ENCODE measurements around the gene MYOC. TPM values are rescaled to one million over a fixed set of nuclear protein-coding genes. Genes with fewer than 3 reads are reported as not detected.

MYOC gene
- total RNA-seq, 2 experiments from 2014 or later: not detected

DNA sequence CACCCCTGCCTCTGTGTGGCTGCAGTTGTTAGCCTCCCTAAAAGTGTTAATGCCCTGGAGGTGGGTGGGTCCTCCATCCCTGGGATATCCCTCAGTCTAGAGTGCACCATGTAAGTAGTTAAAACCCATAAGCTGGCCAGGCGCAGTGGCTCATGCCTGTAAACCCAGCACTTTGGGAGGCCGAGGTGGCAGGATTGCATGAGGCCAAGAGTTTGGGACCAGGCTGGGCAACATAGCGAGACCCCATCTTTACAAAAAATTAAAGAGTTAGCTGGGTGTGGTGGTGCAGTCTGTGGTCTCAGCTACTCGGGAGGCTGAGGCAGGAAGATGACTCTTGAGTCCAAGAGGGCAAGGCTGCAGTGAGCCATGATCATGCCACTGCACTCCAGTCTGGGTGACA lies 10.3 kb downstream of the MYOC start:
- Mint-ChIP-seq H3K9me3 (no peaks in the 10 kb centered on the region), H3K27ac (no peak overlapping the region), H3K27me3 (no peaks in the 10 kb centered on the region), H3K4me1 (peaks cover 10% of the 10 kb centered on the region), H3K4me3 (no peak overlapping the region), H3K36me3 (ENCODE audit: low read depth) (no peaks in the 10 kb centered on the region)
- DNase-seq: no peak
- CTCF ChIA-PET: interaction anchor here (0.7 kb wide), 1 partner anchor 773 kb away, joined by 3 read pairs; no protein-coding TSS in a partner anchor
- POLR2A ChIA-PET: interaction anchor here (0.6 kb wide), 1 partner anchor 100 kb away, joined by 4 read pairs; the partner anchor contains the start of gene VAMP4

DNA sequence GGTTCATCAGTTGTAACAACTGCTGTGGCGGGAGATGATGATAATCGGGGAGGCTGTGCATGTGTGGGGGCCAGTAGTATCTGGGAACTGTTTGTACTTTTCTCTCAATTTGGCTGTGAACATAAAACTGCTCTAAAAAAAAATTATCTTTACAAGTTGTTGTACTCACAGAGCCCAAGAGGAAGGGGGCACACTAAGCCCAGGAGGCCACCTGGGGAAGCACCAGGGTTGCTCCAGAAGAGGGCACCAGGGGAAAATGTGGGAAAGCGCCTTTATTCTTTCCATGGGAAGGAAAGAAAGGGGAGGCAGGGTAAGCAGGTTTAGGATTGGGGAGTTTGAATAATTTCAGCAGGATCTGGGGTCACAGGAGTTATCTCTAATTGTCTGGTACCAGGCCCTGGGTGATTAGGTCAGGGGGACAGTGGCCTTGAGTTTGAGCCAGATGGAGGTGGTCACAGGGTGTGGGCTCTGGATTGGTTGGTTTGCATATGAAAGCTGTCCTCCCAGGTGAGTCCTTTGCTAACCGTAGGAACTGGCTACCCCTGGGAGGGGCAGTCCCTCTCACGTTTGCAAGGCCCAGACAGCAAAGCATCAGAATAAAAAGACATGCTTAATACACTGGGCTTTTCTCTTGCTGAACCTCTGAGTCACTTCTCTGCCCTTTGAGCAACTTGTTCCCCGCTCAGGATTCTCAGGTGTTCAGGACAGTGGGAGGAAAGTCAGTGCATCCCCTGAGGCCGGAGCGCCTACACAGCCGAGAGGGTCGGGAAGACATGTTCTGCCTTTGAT lies 11.2 kb downstream of the MYOC start:
- DNase-seq: no peak
- H3K27me3 Mint-ChIP-seq: no peaks in the 10 kb centered on the region
- H3K4me3 Mint-ChIP-seq: no peak overlapping the region
- no peak overlapping the region for H3K27ac Mint-ChIP-seq
- H3K36me3 Mint-ChIP-seq (ENCODE audit: low read depth): no peaks in the 10 kb centered on the region
- no peaks in the 10 kb centered on the region for H3K9me3 Mint-ChIP-seq
- H3K4me1 Mint-ChIP-seq: peaks cover 10% of the 10 kb centered on the region
- ChIA-PET CTCF (no interaction called here), POLR2A (interaction anchor here (0.6 kb wide), 1 partner anchor 101 kb away, joined by 4 read pairs; the partner anchor contains the start of gene VAMP4)

DNA sequence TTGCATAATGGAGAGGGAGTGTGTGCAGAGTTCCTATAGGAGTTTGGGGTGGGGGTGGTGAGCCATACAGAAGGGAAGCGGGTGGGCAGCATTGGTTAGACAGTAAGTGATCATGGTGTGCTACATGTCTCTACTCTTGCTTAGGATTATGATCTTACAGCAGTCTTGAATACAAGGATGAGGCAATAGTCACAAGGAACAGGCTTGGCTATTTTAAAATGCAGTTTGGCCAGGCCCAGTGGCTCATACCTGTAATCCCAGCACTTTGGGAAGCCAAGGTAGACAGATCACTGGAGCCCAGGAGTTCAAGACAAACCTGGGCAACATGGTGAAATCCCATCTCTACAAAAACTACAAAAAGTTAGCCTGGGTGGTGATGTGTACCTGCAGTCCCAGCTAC lies 12.3 kb downstream of the MYOC start:
- H3K36me3 Mint-ChIP-seq (ENCODE audit: low read depth): no peaks in the 10 kb centered on the region
- H3K4me1 Mint-ChIP-seq: peaks cover 7% of the 10 kb centered on the region
- ChIA-PET POLR2A (no interaction called here), CTCF (no interaction called here)
- no peaks in the 10 kb centered on the region for H3K27me3 Mint-ChIP-seq
- no peak for DNase-seq
- no peak overlapping the region for H3K27ac Mint-ChIP-seq
- no peaks in the 10 kb centered on the region for H3K9me3 Mint-ChIP-seq
- no peak overlapping the region for H3K4me3 Mint-ChIP-seq

DNA sequence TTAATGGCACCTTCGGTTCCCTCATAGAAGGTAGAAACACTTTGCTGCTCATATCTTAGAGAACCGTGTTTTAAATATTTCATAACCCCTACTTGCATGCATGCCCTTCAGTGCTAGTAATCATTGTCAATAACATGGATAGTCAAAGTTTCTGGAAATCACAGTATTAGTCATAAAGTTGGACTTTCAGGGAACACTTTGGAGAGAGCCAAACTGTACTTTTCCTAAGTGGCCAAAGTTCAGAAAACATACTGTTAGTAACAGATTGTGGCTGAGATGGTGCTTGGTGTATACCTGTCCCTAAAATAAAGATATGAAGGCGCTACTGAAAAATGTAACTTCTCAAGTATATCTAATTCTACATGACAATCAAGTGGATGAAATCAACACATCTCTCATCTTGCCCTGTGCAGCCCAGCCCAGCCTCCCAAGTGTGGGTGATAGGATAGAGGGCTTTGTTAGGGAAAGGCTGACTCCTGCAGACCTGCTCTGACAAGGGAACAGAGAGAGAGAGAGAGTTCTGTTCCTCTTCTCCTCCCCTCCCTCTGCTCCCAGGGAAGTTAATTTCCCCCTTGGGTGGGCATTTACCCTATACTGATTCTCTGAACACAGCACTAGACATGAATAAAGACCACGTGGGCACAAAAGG lies 14.4 kb downstream of the MYOC start:
- DNase-seq: no peak
- no peak overlapping the region for H3K27ac Mint-ChIP-seq
- no peak overlapping the region for H3K4me3 Mint-ChIP-seq
- no peaks in the 10 kb centered on the region for H3K27me3 Mint-ChIP-seq
- ChIA-PET CTCF (interaction anchor here (0.7 kb wide), 1 partner anchor 73 kb away, joined by 4 read pairs; no protein-coding TSS in a partner anchor), POLR2A (no interaction called here)
- no peaks in the 10 kb centered on the region for H3K9me3 Mint-ChIP-seq
- H3K4me1 Mint-ChIP-seq: no peaks in the 10 kb centered on the region
- no peaks in the 10 kb centered on the region for H3K36me3 Mint-ChIP-seq (ENCODE audit: low read depth)

DNA sequence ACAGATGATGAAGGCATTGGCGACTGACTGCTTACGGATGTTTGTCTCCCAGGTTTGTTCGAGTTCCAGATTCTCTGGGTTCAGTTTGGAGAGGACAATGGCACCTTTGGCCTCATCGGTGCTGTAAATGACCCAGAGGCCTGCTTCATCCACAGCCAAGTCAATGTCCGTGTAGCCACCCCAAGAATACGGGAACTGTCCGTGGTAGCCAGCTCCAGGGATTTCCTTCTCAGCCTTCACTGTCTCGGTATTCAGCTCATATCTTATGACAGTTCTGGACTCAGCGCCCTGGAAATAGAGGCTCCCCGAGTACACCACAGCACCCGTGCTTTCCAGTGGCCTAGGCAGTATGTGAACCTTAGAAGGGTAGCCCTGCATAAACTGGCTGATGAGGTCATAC lies 16.3 kb downstream of the MYOC start:
- ChIA-PET CTCF (interaction anchor here (1.8 kb wide), 1 partner anchor 8 kb away, joined by 6 read pairs; no protein-coding TSS in a partner anchor), POLR2A (no interaction called here)
- Mint-ChIP-seq H3K27me3 (no peaks in the 10 kb centered on the region), H3K4me1 (no peaks in the 10 kb centered on the region), H3K27ac (no peak overlapping the region), H3K9me3 (no peaks in the 10 kb centered on the region), H3K4me3 (no peak overlapping the region), H3K36me3 (ENCODE audit: low read depth) (no peaks in the 10 kb centered on the region)
- DNase-seq: no peak

DNA sequence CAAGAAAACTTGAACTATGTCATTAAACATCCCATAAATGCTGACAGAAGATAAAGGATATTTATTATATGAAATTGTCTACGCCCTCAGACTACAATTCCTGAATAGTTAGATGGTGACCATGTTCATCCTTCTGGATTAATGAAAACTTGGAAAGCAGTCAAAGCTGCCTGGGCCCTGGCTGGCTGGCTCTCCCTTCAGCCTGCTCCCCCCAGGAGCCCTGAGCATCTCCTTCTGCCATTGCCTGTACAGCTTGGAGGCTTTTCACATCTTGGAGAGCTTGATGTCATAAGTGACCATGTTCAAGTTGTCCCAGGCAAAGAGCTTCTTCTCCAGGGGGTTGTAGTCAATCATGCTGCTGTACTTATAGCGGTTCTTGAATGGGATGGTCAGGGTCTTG lies 16.8 kb downstream of the MYOC start:
- H3K4me3 Mint-ChIP-seq: no peak overlapping the region
- ChIA-PET POLR2A (no interaction called here), CTCF (interaction anchor here (1.8 kb wide), 1 partner anchor 9 kb away, joined by 6 read pairs; no protein-coding TSS in a partner anchor)
- peaks cover under 1% of the 10 kb centered on the region for H3K27me3 Mint-ChIP-seq
- no peaks in the 10 kb centered on the region for H3K9me3 Mint-ChIP-seq
- H3K27ac Mint-ChIP-seq: no peak overlapping the region
- H3K36me3 Mint-ChIP-seq (ENCODE audit: low read depth): no peaks in the 10 kb centered on the region
- no peak for DNase-seq
- H3K4me1 Mint-ChIP-seq: no peaks in the 10 kb centered on the region

DNA sequence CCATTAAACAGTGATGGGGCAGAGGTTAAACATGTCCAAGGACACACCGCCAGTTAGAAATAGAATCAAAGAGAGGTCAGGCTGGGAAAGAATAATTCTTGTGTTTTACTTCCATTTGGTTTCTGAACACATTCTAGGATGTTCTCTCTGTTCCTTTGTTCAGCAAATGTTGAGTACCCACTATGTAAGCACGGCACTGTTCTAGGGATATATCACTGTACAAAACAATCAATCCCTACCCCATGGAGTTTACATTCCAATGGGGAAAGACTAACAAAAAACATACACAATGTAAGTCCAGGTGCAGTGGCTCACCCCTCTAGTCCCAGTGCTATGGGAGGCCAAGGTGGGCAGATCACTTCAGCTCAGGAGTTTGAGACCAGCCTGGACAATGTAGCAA lies 24.3 kb downstream of the MYOC start:
- H3K9me3 Mint-ChIP-seq: no peaks in the 10 kb centered on the region
- H3K27ac Mint-ChIP-seq: no peak overlapping the region
- no peak overlapping the region for H3K4me3 Mint-ChIP-seq
- H3K36me3 Mint-ChIP-seq (ENCODE audit: low read depth): no peaks in the 10 kb centered on the region
- H3K27me3 Mint-ChIP-seq: peaks cover 10% of the 10 kb centered on the region
- no peaks in the 10 kb centered on the region for H3K4me1 Mint-ChIP-seq
- CTCF ChIA-PET: no interaction called here
- no peak for DNase-seq
- POLR2A ChIA-PET: no interaction called here

DNA sequence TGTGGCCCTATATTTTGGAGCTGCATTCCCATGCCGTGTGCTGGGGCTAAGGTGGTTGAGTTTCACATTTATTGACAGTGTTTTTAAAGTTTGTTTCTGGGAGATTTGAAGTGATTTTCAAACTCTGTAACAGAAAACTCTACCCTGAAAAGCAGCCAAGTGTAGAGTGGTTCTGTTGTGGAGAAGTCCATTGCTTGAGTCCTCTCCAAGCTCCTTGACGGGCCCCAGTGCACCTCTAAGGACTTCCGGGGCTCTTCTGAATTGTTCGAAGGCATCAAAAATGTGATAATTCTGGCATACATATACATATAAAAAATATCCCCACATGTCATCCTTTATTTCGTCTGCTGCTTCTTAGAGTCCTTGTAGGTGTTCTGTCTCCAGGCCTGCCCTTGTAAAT lies 25.5 kb downstream of the MYOC start:
- no peaks in the 10 kb centered on the region for H3K9me3 Mint-ChIP-seq
- no peak for DNase-seq
- H3K4me1 Mint-ChIP-seq: no peaks in the 10 kb centered on the region
- POLR2A ChIA-PET: no interaction called here
- CTCF ChIA-PET: no interaction called here
- no peak overlapping the region for H3K27ac Mint-ChIP-seq
- H3K27me3 Mint-ChIP-seq: peaks cover 10% of the 10 kb centered on the region
- H3K4me3 Mint-ChIP-seq: no peak overlapping the region
- H3K36me3 Mint-ChIP-seq (ENCODE audit: low read depth): no peaks in the 10 kb centered on the region

DNA sequence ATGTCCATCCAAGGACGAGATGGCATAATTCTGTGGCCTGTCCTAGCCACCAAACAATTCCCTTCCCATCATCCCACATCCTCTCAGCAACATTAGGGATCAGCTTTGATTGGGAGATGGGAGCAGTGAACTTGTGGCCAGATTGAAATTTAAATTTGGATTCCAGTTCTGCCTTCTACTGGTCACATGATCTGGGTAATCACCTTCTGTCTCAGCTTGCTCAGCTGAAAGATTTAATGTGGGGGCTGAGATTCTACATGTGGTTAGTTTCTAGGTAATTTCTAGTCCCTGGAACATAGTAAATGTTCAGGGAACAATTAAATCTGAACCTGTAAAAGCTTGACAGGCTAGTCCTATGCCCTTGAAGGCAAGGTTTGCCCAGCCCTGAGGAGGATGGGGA lies 27.3 kb downstream of the MYOC start:
- POLR2A ChIA-PET: no interaction called here
- Mint-ChIP-seq H3K36me3 (ENCODE audit: low read depth) (no peaks in the 10 kb centered on the region), H3K4me3 (no peak overlapping the region), H3K9me3 (no peaks in the 10 kb centered on the region), H3K27ac (no peak overlapping the region), H3K4me1 (no peaks in the 10 kb centered on the region), H3K27me3 (peaks cover 11% of the 10 kb centered on the region)
- no peak for DNase-seq
- CTCF ChIA-PET: interaction anchor here (0.8 to 2.1 kb wide), 3 partner anchors 20 to 309 kb away, joined by 3 to 10 read pairs (median 3); no protein-coding TSS in a partner anchor

DNA sequence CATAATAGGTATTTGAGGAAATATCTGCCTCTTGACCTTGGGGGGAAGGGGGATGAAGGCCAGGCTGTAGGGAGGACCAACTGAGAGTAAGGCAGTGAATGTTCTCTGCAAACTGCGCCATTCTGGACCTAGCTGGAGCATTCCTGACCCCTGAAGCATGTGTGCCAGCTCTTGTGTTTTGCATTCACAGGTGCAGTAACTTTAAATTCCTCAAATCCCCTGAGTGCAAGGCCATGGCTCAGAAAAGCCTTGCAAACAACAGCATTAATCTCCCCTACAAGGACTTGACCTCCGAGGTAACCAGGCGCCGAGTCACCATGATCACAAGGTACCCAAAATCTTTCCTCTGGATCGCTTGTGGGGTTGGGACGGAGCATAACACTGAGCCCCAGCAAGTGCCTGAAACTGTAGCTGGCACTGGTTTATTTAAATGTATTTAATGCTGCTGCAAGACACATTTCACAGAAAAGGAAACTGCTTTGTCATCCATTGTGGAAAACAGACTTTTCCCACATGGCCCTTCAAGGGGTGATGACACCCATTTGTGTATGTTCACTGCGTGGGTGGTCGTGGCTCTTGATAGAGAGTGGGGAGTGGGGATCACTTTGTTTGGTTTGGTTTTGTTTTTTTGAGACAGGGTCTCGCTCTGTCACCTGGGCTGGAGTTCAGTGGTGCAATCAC lies 28.7 kb downstream of the MYOC start:
- Mint-ChIP-seq H3K36me3 (ENCODE audit: low read depth) (no peaks in the 10 kb centered on the region), H3K27me3 (peaks cover 5% of the 10 kb centered on the region), H3K27ac (no peak overlapping the region), H3K4me1 (no peaks in the 10 kb centered on the region), H3K9me3 (no peaks in the 10 kb centered on the region), H3K4me3 (no peak overlapping the region)
- ChIA-PET POLR2A (interaction anchor here (0.6 kb wide), 1 partner anchor 139 kb away, joined by 3 read pairs; no protein-coding TSS in a partner anchor), CTCF (interaction anchor here (1.2 to 1.6 kb wide), 3 partner anchors 12 to 32 kb away, joined by 3 read pairs; partner anchors contain the start of gene MYOC)
- no peak for DNase-seq

DNA sequence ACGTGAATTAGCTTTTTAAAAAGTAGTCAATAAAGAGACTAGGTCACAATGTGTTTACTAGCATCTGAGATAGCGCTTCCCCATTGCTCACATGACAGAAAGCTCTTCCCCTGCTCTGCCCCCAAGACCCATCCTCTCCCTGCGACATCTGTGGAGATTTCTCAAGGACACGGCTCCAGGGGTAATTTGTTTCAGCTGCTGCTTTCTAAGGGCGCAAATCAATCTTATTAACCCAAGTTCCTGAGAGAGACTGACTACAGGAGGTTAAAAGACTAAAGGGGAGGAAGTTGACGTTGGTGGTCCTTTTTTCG lies 30.4 kb downstream of the MYOC start, which contains the start of gene MYOCOS:
Gene MYOCOS (plus strand): TSS at position 92 of the 311 bp plus-strand sequence. CDS start 1,641 bp downstream, outside the sequence.
- Mint-ChIP-seq H3K27ac (no peak within 1 kb of the TSS), H3K9me3 (no peaks in the 10 kb centered on the region), H3K27me3 (peaks cover 5% of the 10 kb centered on the region), H3K4me3 (no peak within 1 kb of the TSS), H3K36me3 (ENCODE audit: low read depth) (no peaks in the 10 kb centered on the region), H3K4me1 (no peaks in the 10 kb centered on the region)
- ChIA-PET POLR2A (no interaction called here), CTCF (interaction anchor here (1.4 to 1.8 kb wide), 3 partner anchors 12 to 30 kb away, joined by 3 to 10 read pairs (median 3); partner anchors contain the start of gene MYOC)
- DNase-seq: no peak

DNA sequence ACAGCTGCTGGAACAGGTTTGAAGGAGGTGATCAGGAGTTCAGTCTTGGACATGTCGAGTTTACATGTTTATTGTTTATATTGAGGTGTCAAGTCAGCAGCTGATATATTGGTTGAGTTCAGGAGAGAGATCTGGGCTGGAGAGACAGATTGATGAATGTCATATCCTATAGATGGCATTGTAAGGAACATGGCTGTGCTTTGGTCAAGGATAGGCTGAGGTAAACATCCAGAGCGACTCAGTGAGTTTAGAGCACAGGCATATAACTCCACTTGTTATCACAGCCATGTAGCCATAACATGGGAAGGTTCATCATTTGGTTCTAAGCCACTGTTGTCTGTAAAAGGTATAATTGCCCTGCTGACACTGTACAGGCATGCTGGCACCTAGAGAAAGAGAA lies 35.9 kb downstream of the MYOC start:
- ChIA-PET CTCF (interaction anchor here (1.2 kb wide), 1 partner anchor 28 kb away, joined by 3 read pairs; no protein-coding TSS in a partner anchor), POLR2A (no interaction called here)
- peaks cover 5% of the 10 kb centered on the region for H3K27me3 Mint-ChIP-seq
- no peaks in the 10 kb centered on the region for H3K9me3 Mint-ChIP-seq
- H3K27ac Mint-ChIP-seq: no peak overlapping the region
- no peaks in the 10 kb centered on the region for H3K4me1 Mint-ChIP-seq
- no peaks in the 10 kb centered on the region for H3K36me3 Mint-ChIP-seq (ENCODE audit: low read depth)
- no peak overlapping the region for H3K4me3 Mint-ChIP-seq
- no peak for DNase-seq

Data from activated CD4-positive, alpha-beta T cell treated with anti-CD3 and anti-CD28 coated beads, Interleukin-2, amount 10 ng/mL, durations not matched to agents 7 days and 5 days (primary cell).